Measurements from ENCODE around the gene SH3PXD2B. TPM values are rescaled to one million over a fixed set of nuclear protein-coding genes. Genes with fewer than 3 reads are reported as not detected.

Gene SH3PXD2B
- total RNA-seq, 4 donors from 2014 or later: 27.8 to 52.6 (median 44.4) TPM

DNA sequence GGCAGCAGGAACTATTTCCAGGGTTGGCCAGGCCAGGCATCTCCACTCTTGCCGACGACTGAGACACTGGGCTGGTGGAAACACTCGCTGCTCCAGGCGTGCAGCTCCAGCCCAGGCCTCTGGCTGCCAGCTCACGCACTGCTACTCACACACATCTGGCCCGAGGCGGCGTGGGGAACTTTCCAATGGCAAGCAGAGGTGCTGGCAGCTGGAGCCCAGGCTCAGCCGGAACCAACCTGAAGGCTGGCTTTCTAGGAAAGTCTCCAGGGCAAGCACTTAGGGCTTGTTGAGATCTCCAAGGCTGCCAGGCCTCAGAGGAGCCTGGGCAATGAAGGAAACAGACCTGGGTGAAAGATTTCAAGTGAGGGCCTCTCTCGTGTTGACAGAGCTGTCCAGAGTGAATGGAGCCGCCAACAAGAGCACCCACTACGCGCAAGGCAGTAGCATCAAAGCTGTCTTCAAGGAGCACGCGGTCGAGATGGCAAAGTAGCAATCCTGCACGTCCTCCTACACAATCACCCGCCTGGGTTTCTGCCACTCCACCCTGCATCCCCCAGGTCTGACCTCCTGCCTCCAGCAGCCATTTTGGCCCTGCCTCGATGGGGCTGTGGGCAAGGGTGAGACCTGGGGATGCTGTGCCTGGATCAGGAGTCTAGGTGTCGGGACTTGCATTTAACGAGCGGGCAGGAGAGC is 14.4 kb downstream of the SH3PXD2B start:
- Histone ChIP-seq H3K4me1 (peaks cover 0 to 82% (median 58%) of the 10 kb centered on the region in 4 donors), H3K27ac (peak overlapping the region in 3 of 4 donors; percentile 67 to 97 (median 93)), H3K9me3 (no peaks in the 10 kb centered on the region), H3K4me3 (no peak overlapping the region), H3K27me3 (no peaks in the 10 kb centered on the region), H3K36me3 (no peaks in the 10 kb centered on the region)
- TF ChIP-seq CTCF (IDR thresholded peaks at IDR 0.05) (no peak), POLR2A (IDR thresholded peaks at IDR 0.05) (no peak), EP300 (IDR thresholded peaks at IDR 0.05) (no peak)
- no peak for DNase-seq (ENCODE audit: low spot score in 2 of 2)
- WGBS, 2 donors: 66 to 81% methylated on average over 19 to 20 of the region's 22 CpGs

- 25 to 29% methylated on average over 6 of the region's 6 CpGs for WGBS, 2 donors
- DNase-seq (ENCODE audit: low spot score in 2 of 2): no peak
- H3K27me3 ChIP-seq: no peaks in the 10 kb centered on the region
- H3K27ac ChIP-seq: peak overlapping the region; percentile 77 to 97 (median 85)
- no peak for TF ChIP-seq POLR2A (IDR thresholded peaks at IDR 0.05)
- peak in 1 of 2 donors; percentile 65 for TF ChIP-seq EP300 (IDR thresholded peaks at IDR 0.05)
- H3K4me3 ChIP-seq: no peak overlapping the region
- no peaks in the 10 kb centered on the region for H3K9me3 ChIP-seq
- H3K36me3 ChIP-seq: no peaks in the 10 kb centered on the region
- peaks cover 0 to 80% (median 50%) of the 10 kb centered on the region in 4 donors for H3K4me1 ChIP-seq
These were observed 16.0 kb downstream of the SH3PXD2B start for GRCh38 chr5:172438319-172438668.

DNA sequence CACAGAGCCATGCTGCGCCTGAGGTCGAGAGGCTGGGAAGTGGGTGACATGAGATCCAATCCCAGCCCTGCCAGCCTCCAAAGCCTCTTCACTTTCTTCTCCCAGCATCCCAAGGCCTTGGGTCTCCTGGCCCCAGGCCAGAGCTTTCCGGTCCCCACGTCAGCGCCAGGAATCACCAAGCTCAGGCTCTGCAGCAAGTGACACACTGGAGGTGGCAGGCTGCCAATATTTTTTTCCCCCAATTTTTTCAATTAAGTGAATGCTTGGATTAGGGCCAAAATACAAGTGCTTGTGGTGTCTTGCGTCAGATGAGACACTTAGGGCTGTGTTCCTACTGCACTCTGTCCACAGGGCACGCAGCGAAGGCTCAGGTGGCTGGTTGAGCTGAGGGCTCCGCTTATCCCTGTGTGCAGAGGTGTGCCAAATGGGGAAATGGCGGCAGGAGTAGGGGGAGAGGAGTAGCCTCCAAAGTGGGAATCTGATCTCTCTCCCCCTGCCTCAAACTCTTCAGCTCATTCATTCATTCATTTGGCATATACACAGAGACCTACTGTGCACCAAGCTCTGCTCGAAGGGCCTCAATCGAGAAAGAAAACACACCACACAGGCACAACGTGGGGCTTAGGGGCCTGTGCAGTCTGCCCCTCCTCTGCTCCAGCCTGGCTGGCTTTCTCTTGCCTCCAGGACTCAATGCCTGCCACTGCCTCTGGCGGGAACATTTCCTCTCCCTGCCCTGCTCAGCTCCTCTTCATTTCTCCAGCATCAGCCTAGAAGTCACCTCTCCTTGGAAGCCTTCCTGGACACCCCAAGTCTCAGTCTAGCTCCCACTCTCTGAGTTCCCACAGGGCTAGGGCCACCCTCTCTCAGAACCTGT is 16.6 kb downstream of the SH3PXD2B start:
- peaks cover 0 to 81% (median 48%) of the 10 kb centered on the region in 4 donors for H3K4me1 ChIP-seq
- peak in 1 of 2 donors; percentile 70 for DNase-seq (ENCODE audit: low spot score in 2 of 2)
- H3K4me3 ChIP-seq: no peak overlapping the region

DNA sequence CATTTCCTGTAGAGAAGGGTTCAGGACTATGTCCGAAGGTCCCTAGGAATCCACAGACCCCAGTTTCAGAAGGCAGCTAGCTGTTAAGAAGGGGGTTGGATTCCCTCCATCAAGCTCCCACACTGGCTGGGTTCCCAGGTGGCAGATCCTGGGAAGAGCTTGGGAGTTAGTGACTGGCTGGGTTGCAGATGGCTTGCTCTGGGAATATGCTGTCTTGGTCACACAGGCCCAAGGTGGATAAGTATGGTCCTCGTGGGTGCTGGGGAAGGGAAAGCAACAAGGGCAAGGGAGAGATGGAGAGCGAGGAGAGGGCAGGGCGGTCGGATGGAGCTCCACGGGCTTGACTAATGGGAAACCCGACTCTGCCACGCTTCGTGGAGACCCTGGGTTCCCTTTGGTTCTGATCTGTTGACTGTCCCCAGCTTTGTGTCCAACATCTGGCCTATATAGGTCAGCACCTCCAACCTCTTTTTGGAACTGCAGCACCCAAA is 17.4 kb downstream of the SH3PXD2B start:
- Histone ChIP-seq H3K4me1 (peaks cover 0 to 88% (median 50%) of the 10 kb centered on the region in 4 donors), H3K9me3 (no peaks in the 10 kb centered on the region), H3K36me3 (no peaks in the 10 kb centered on the region), H3K27ac (peak overlapping the region; percentile 77 to 97 (median 85)), H3K27me3 (no peaks in the 10 kb centered on the region), H3K4me3 (no peak overlapping the region)
- TF ChIP-seq POLR2A (IDR thresholded peaks at IDR 0.05) (no peak), CTCF (IDR thresholded peaks at IDR 0.05) (no peak), EP300 (IDR thresholded peaks at IDR 0.05) (no peak)
- WGBS, 2 donors: 66 to 69% methylated on average over 9 of the region's 9 CpGs
- no peak for DNase-seq (ENCODE audit: low spot score in 2 of 2)

More for the DNA sequence above, 16.6 kb downstream of the SH3PXD2B start:
- TF ChIP-seq CTCF (IDR thresholded peaks at IDR 0.05) (no peak), POLR2A (IDR thresholded peaks at IDR 0.05) (peak; percentile 22 to 57), EP300 (IDR thresholded peaks at IDR 0.05) (peak; percentile 41 to 91)
- Histone ChIP-seq H3K36me3 (no peaks in the 10 kb centered on the region), H3K27ac (peak overlapping the region; percentile 77 to 97 (median 85)), H3K27me3 (no peaks in the 10 kb centered on the region), H3K9me3 (no peaks in the 10 kb centered on the region)
- 35 to 36% methylated on average over 14 of the region's 14 CpGs for WGBS, 2 donors

GRCh38 chr5:172436078-172436878 is 18.0 kb downstream of the SH3PXD2B start:
- peaks cover 0 to 91% (median 56%) of the 10 kb centered on the region in 4 donors for H3K4me1 ChIP-seq
- no peak for TF ChIP-seq CTCF (IDR thresholded peaks at IDR 0.05)
- no peak for TF ChIP-seq EP300 (IDR thresholded peaks at IDR 0.05)
- TF ChIP-seq POLR2A (IDR thresholded peaks at IDR 0.05): no peak
- no peaks in the 10 kb centered on the region for H3K9me3 ChIP-seq
- DNase-seq (ENCODE audit: low spot score in 2 of 2): no peak
- no peaks in the 10 kb centered on the region for H3K27me3 ChIP-seq
- no peaks in the 10 kb centered on the region for H3K36me3 ChIP-seq
- peak overlapping the region; percentile 77 to 97 (median 85) for H3K27ac ChIP-seq
- no peak overlapping the region for H3K4me3 ChIP-seq
- 49 to 62% methylated on average over 8 to 11 of the region's 12 CpGs for WGBS, 2 donors

Measured in tibial nerve (tissue), 4 donors.